HG03066 (cell line): ENCODE results near the gene MTG1.
A peak's percentile ranks its signal among the peaks of the same experiment; 100 is the strongest.
"Not testable (repeated sequence)": the region's sequence is repeated elsewhere in the genome, so short reads cannot be mapped to it uniquely, and the experiment has no call there.

ENCODE experiments used
- ATAC-seq: cut with Tn5 transposase; IDR thresholded peaks from one replicate; pipeline ENCODE4 v1.9.1; 2021; ENCODE audit warnings: low read depth; ENCODE audit not compliant: unreplicated experiment

The MTG1 gene

GRCh38 chr10:133397938-133398337 is 4.0 kb downstream of the MTG1 start:
- no peak for ATAC-seq

- ATAC-seq, result no peak
Observed at GRCh38 chr10:133399123-133399601, 5.2 kb downstream of the MTG1 start.

GRCh38 chr10:133400624-133401424 is 6.9 kb downstream of the MTG1 start:
- peak; percentile 69 for ATAC-seq

- ATAC-seq, result peak; percentile 2
Observed at GRCh38 chr10:133401500-133401899, 7.5 kb downstream of the MTG1 start.

- ATAC-seq, result no peak
Observed at GRCh38 chr10:133401981-133402725, 8.2 kb downstream of the MTG1 start.

- no peak for ATAC-seq
Observed at GRCh38 chr10:133403359-133403758, 9.4 kb downstream of the MTG1 start.

- no peak for ATAC-seq
Observed at GRCh38 chr10:133403784-133404183, 9.8 kb downstream of the MTG1 start.

- no peak for ATAC-seq
Observed at GRCh38 chr10:133405272-133405671, 11.3 kb downstream of the MTG1 start.

- no peak for ATAC-seq
Observed at GRCh38 chr10:133405844-133406527, 12.0 kb downstream of the MTG1 start.

GRCh38 chr10:133411523-133412380 is 17.8 kb downstream of the MTG1 start:
- no peak for ATAC-seq

GRCh38 chr10:133412381-133412711 is 18.4 kb downstream of the MTG1 start:
- no peak for ATAC-seq

GRCh38 chr10:133414401-133414800 is 20.4 kb downstream of the MTG1 start:
- ATAC-seq, result not testable (repeated sequence)

GRCh38 chr10:133415752-133416151 is 21.8 kb downstream of the MTG1 start:
- no peak for ATAC-seq

GRCh38 chr10:133418289-133418993 is 24.5 kb downstream of the MTG1 start:
- ATAC-seq, result no peak

- no peak for ATAC-seq
Observed at GRCh38 chr10:133419211-133419950, 25.4 kb downstream of the MTG1 start.

- no peak for ATAC-seq
Observed at GRCh38 chr10:133420028-133420427, 26.1 kb downstream of the MTG1 start.

- no peak for ATAC-seq
Observed at GRCh38 chr10:133420579-133420978, 26.6 kb downstream of the MTG1 start.

GRCh38 chr10:133421336-133422222 is 27.6 kb downstream of the MTG1 start:
- ATAC-seq, result no peak
